ENCODE results near the gene CDK16. TPM values are rescaled to one million over a fixed set of nuclear protein-coding genes. Genes with fewer than 3 reads are reported as not detected.

Gene CDK16
- total and polyA plus RNA-seq, 2 of the 4 experiments (the other 2 are of a cell fraction), result 85.3 to 106 TPM

GRCh38 chrX:47233333-47234113, 15.0 kb downstream of the CDK16 start:
- 19% methylated on average over 23 of the region's 51 CpGs; no CpG with 5 or more reads in 1 of the 2 experiments for WGBS, 2 experiments (ENCODE audit: extremely low coverage in 2 of 2, insufficient read length in 1 of 2)
- no peak overlapping the region for H2BK15ac ChIP-seq (ENCODE audit: low read depth, low read length)
- dilution Hi-C loops (cut with HindIII; ENCODE audit: low sequenced_read_pairs, unreplicated experiment), result no loop called here
- H2BK20ac ChIP-seq (ENCODE audit: low read depth, low read length), result no peak overlapping the region
- H3K56ac ChIP-seq (ENCODE audit: extremely low read depth, insufficient read depth, low read length), result peak overlapping the region; percentile 78; the same call in 1 of the 2 replicates
- H3K27ac ChIP-seq (ENCODE audit: insufficient read depth, low read length), result peak overlapping the region; percentile 86
- H2BK5ac ChIP-seq (ENCODE audit: low read depth, low read length, poor library complexity, severe bottlenecking), result peak overlapping the region; percentile 87
- H3K27me3 ChIP-seq (ENCODE audit: control insufficient read depth, insufficient read depth, low read length), result peaks cover 9% of the 10 kb centered on the region
- H2BK120ac ChIP-seq (ENCODE audit: low read depth, low read length), result peak overlapping the region; percentile 42; the same call in 1 of the 2 replicates
- POLR2A ChIA-PET (ENCODE audit: unreplicated experiment), result interaction anchor here (1.1 kb wide), 1 partner anchor 16 kb away, joined by 4 read pairs; no protein-coding TSS in a partner anchor
- peak overlapping the region; percentile 73 for H3K18ac ChIP-seq (ENCODE audit: low read depth, low read length)
- H3K79me1 ChIP-seq (ENCODE audit: low read depth in 1 of 2, low read length in 2 of 2), result peaks cover 8 to 18% of the 10 kb centered on the region in 2 experiments
- H3K23ac ChIP-seq (ENCODE audit: low read depth, low read length), result 0 out of 2 replicates have a peak overlapping the region, but pooled peaks have one; percentile 84
- peak overlapping the region; percentile 84 for H2AFZ ChIP-seq (replicated peaks; ENCODE audit: low read length, poor library complexity)
- H3K4me1 ChIP-seq (ENCODE audit: control insufficient read depth, insufficient read depth, low read length), result 0 out of 2 replicates have a peak, but pooled peaks cover 1% of the 10 kb centered on the region
- H2AK9ac ChIP-seq (replicated peaks; ENCODE audit: low read depth, low read length, poor library complexity), result peak overlapping the region; percentile 53
- peak; percentile 97 for DNase-seq
- peaks cover 16% of the 10 kb centered on the region; the same call in 1 of the 2 replicates for H4K20me1 ChIP-seq (ENCODE audit: insufficient read depth, low read length)
- H4K91ac ChIP-seq (ENCODE audit: insufficient read depth, low read depth, low read length), result no peak overlapping the region
- no TSS peak for BruUV-seq (replicated peaks)
- peak overlapping the region; percentile 15 to 84; a peak in 3 of 4 replicates for H4K8ac ChIP-seq (ENCODE audit: low read depth in 2 of 2, low read length in 2 of 2)
- H4K5ac ChIP-seq (ENCODE audit: low read depth, low read length), result peak overlapping the region; percentile 78
- peaks cover 7% of the 10 kb centered on the region for H3K36me3 ChIP-seq (ENCODE audit: control insufficient read depth, insufficient read depth, low read length)
- peak overlapping the region; percentile 85 for H3K14ac ChIP-seq (replicated peaks; ENCODE audit: low read depth, low read length)
- H3K9me3 ChIP-seq (ENCODE audit: control insufficient read depth, insufficient read depth, low read length), result no peaks in the 10 kb centered on the region
- intact Hi-C loops (cut with micrococcal nuclease), result loop anchor here (1.0 to 5.0 kb wide), 2 partner anchors 79 to 149 kb away; no protein-coding TSS in a partner anchor
- H3K4ac ChIP-seq (ENCODE audit: low read depth, low read length), result peak overlapping the region; percentile 79; the same call in 1 of the 2 replicates
- in situ Hi-C loops (cut with MboI; ENCODE audit: low sequenced_read_pairs), result no loop called here
- H3K4me2 ChIP-seq (ENCODE audit: low read depth, low read length), result peak overlapping the region; percentile 96
- peak overlapping the region; percentile 83 for H3K4me3 ChIP-seq (ENCODE audit: insufficient read depth, low read depth, low read length)
- 0 out of 2 replicates have a peak, but pooled peaks cover 5% of the 10 kb centered on the region for H3K9me1 ChIP-seq (ENCODE audit: insufficient read depth, low read length)
- H2AK5ac ChIP-seq (ENCODE audit: low read depth, low read length), result no peak overlapping the region
- CTCF ChIA-PET, result interaction anchor here (0.6 to 1.5 kb wide), 2 partner anchors 79 to 108 kb away, joined by 3 to 4 read pairs; no protein-coding TSS in a partner anchor
- peak overlapping the region; percentile 92 for H3K9ac ChIP-seq (ENCODE audit: low read depth, low read length)
- ATAC-seq (ENCODE audit: low read depth), result peak; percentile 93
- TF ChIP-seq RCOR1 (IDR thresholded peaks at IDR 0.05; ENCODE audit: insufficient replicate concordance, low read length) (no peak), CEBPB (IDR thresholded peaks at IDR 0.05; ENCODE audit: low read depth, low read length) (peak; percentile 25; the same call in 1 of the 2 replicates), USF2 (IDR thresholded peaks at IDR 0.05; ENCODE audit: low read depth, low read length) (no peak), MXI1 (IDR thresholded peaks at IDR 0.05; ENCODE audit: borderline replicate concordance, low read depth, low read length) (no peak), SMC3 (IDR thresholded peaks at IDR 0.05; ENCODE audit: low read depth, low read length) (no peak), RAD21 (IDR thresholded peaks at IDR 0.05; ENCODE audit: low read length) (no peak), MAFK (IDR thresholded peaks at IDR 0.05; ENCODE audit: low read depth, low read length) (no peak), FOS (IDR thresholded peaks at IDR 0.05; ENCODE audit: low read depth, low read length) (no peak), RFX5 (IDR thresholded peaks at IDR 0.05; ENCODE audit: low read depth, low read length) (no peak), CHD1 (IDR thresholded peaks at IDR 0.05; ENCODE audit: low read depth, low read length) (peak; percentile 98), POLR2A (IDR thresholded peaks at IDR 0.05; ENCODE audit: low read depth, low read length) (peak; percentile 88), NFE2L2 (IDR thresholded peaks at IDR 0.05; ENCODE audit: low read depth, low read length) (no peak), CTCF (conservative IDR thresholded peaks at IDR 0.05; ENCODE audit: low read depth, low read length) (no peak), BHLHE40 (IDR thresholded peaks at IDR 0.05; ENCODE audit: low read depth, low read length) (no peak), MAZ (IDR thresholded peaks at IDR 0.05; ENCODE audit: borderline replicate concordance, low read depth, low read length) (peak; percentile 77; the same call in 1 of the 2 replicates)
